Transverse colon (tissue), 4 donors: Measurements from ENCODE around the gene UNC93B1.
"Not testable (repeated sequence)": the region's sequence is repeated elsewhere in the genome, so short reads cannot be mapped to it uniquely, and the experiment has no call there.

Experiments
- POLR2A ChIP-seq: fragments of 450-650 bp; IDR thresholded peaks from one replicate; pipeline ENCODE4 v1.6.1; 2016; ENCODE audit warnings: antibody characterized with exemption, mild to moderate bottlenecking, moderate library complexity
- POLR2AphosphoS5 ChIP-seq, 3 donors: sonication (generic); formaldehyde crosslinking; IDR thresholded peaks; one replicate each; pipeline ENCODE4 v1.6.1; 2016; ENCODE audit warnings: antibody characterized with exemption in 3 of 3
- TF ChIP-seq, protein P1 (sequence below), 5 experiments: fragments of 200-600 bp in 3 of 5; fragments of 450-650 bp in 2 of 5; sonication (generic) in 3 of 5; IDR thresholded peaks; 1 replicate in 2 of 5; 2 replicates in 3 of 5; pipeline ENCODE4 v1.5.1; 2016 to 2017; ENCODE audit warnings: antibody characterized with exemption in 5 of 5, inconsistent platforms in 3 of 5, mild to moderate bottlenecking in 2 of 5, moderate library complexity in 1 of 5

DNA sequence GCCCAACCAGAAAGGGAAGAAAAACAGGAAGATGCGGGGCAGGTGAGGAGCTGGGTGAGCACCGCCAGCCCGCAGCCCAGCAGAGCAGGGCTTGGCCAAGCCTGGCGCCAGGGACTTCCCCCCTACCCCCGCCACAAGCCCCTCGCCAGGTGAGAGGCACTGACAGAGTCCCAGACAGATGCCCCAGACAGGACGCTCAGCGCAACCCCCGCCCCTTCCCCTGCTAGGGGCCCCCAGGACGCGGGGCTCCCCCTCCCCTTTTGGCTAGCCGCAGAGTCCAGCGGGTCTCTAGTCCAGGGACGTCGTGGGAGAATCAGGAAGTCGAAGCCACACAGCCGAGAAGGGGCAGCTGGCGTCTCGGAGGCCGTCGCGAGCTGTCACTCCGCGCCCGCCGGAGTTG, 48.9 kb downstream of the UNC93B1 start:
- TF ChIP-seq POLR2A; POLR2AphosphoS5 (IDR thresholded peaks at IDR 0.05): not testable (repeated sequence)
- TF ChIP-seq, protein P1, sequence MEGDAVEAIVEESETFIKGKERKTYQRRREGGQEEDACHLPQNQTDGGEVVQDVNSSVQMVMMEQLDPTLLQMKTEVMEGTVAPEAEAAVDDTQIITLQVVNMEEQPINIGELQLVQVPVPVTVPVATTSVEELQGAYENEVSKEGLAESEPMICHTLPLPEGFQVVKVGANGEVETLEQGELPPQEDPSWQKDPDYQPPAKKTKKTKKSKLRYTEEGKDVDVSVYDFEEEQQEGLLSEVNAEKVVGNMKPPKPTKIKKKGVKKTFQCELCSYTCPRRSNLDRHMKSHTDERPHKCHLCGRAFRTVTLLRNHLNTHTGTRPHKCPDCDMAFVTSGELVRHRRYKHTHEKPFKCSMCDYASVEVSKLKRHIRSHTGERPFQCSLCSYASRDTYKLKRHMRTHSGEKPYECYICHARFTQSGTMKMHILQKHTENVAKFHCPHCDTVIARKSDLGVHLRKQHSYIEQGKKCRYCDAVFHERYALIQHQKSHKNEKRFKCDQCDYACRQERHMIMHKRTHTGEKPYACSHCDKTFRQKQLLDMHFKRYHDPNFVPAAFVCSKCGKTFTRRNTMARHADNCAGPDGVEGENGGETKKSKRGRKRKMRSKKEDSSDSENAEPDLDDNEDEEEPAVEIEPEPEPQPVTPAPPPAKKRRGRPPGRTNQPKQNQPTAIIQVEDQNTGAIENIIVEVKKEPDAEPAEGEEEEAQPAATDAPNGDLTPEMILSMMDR (IDR thresholded peaks at IDR 0.05), result not testable (repeated sequence)
